IMR-90 (cell line): ENCODE measurements around the gene ARHGAP8. TPM values are rescaled to one million over a fixed set of nuclear protein-coding genes. Genes with fewer than 3 reads are reported as not detected.
A peak's percentile ranks its signal among the peaks of the same experiment; 100 is the strongest.

ENCODE experiments used
- ATAC-seq: fragments of 200-7000 bp; cut with Tn5 transposase; 2 replicates; pipeline ENCODE4 v1.9.1; 2020; ENCODE audit warnings: low read depth, mild to moderate bottlenecking, moderate library complexity
- BruUV-seq: library from RNA; stranded (reverse); fragments of 400-500 nt; replicated peaks from 2 replicates; lab custom pipeline; 2021; lab: Mats Ljungman, UMichigan
- CTCF ChIA-PET: fragments of 300-600 bp; formaldehyde crosslinking; extraction: SDS; loops from one replicate; lab custom pipeline; 2021; ENCODE audit warnings: antibody characterized with exemption; lab: Yijun Ruan, JAX
- POLR2A ChIA-PET: fragments of 300-600 bp; sonication (Branson Sonifier 250); formaldehyde crosslinking; loops from one replicate; lab custom pipeline; 2022; ENCODE audit warnings: antibody characterized with exemption; ENCODE audit not compliant: unreplicated experiment; lab: Charles Lee
- DNase-seq: peaks from one replicate; pipeline ENCODE4 v3.0.0; 2013
- H2AFZ ChIP-seq: replicated peaks from 2 replicates; pipeline ENCODE3; 2013; ENCODE audit warnings: low read length, mild to moderate bottlenecking; ENCODE audit not compliant: poor library complexity
- H2AK5ac ChIP-seq: 2 replicates; pipeline ENCODE4 v1.6.1; 2013; ENCODE audit warnings: low read depth, low read length, inconsistent platforms
- H2AK9ac ChIP-seq: replicated peaks from 2 replicates; pipeline ENCODE3; 2013; ENCODE audit warnings: mild to moderate bottlenecking, low read depth, low read length, moderate library complexity; ENCODE audit not compliant: poor library complexity
- H2BK120ac ChIP-seq: 2 replicates; pipeline ENCODE4 v1.6.1; 2013; ENCODE audit warnings: low read depth, low read length, inconsistent platforms
- H2BK15ac ChIP-seq: 3 replicates; pipeline ENCODE4 v1.6.1; 2013; ENCODE audit warnings: low read depth, low read length, inconsistent platforms
- H2BK20ac ChIP-seq: 2 replicates; pipeline ENCODE4 v1.6.1; 2013; ENCODE audit warnings: low read depth, mild to moderate bottlenecking, inconsistent platforms, low read length, moderate library complexity
- H2BK5ac ChIP-seq: 2 replicates; pipeline ENCODE4 v1.6.1; 2013; ENCODE audit warnings: mild to moderate bottlenecking, low read depth, low read length, inconsistent platforms; ENCODE audit not compliant: poor library complexity, severe bottlenecking
- H3K14ac ChIP-seq: replicated peaks from 2 replicates; pipeline ENCODE4 v1.6.1; 2013; ENCODE audit warnings: low read depth, low read length, inconsistent platforms
- H3K18ac ChIP-seq: 2 replicates; pipeline ENCODE4 v1.6.1; 2013; ENCODE audit warnings: low read depth, low read length, control low read depth
- H3K23ac ChIP-seq: 2 replicates; pipeline ENCODE4 v1.6.1; 2013; ENCODE audit warnings: low read depth, low read length, inconsistent platforms
- H3K27ac ChIP-seq: 2 replicates; pipeline ENCODE4 v1.5.1; 2013; ENCODE audit warnings: mild to moderate bottlenecking, control low read depth, low read length; ENCODE audit not compliant: insufficient read depth
- H3K27me3 ChIP-seq: 2 replicates; pipeline ENCODE4 v1.6.1; 2013; ENCODE audit warnings: low read length; ENCODE audit not compliant: control insufficient read depth, insufficient read depth
- H3K36me3 ChIP-seq: 2 replicates; pipeline ENCODE4 v1.6.1; 2013; ENCODE audit warnings: low read length, mixed read lengths; ENCODE audit not compliant: control insufficient read depth, insufficient read depth
- H3K4ac ChIP-seq: 2 replicates; pipeline ENCODE4 v1.6.1; 2013; ENCODE audit warnings: low read depth, low read length, inconsistent platforms
- H3K4me1 ChIP-seq: 2 replicates; pipeline ENCODE4 v1.6.1; 2013; ENCODE audit warnings: low read length, mixed read lengths; ENCODE audit not compliant: control insufficient read depth, insufficient read depth
- H3K4me2 ChIP-seq: 2 replicates; pipeline ENCODE4 v1.6.1; 2013; ENCODE audit warnings: low read depth, mild to moderate bottlenecking, control low read depth, low read length, moderate library complexity
- H3K4me3 ChIP-seq: 2 replicates; pipeline ENCODE4 v1.5.1; 2013; ENCODE audit warnings: low read depth, mild to moderate bottlenecking, control low read depth, low read length, moderate library complexity; ENCODE audit not compliant: insufficient read depth
- H3K56ac ChIP-seq: 2 replicates; pipeline ENCODE4 v1.6.1; 2013; ENCODE audit warnings: low read length, inconsistent platforms; ENCODE audit not compliant: insufficient read depth; ENCODE audit errors: extremely low read depth
- H3K79me1 ChIP-seq, 2 experiments: 2 replicates each; pipeline ENCODE4 v1.6.1; 2013; ENCODE audit warnings: low read length in 2 of 2, inconsistent platforms in 1 of 2, low read depth in 1 of 2
- H3K9ac ChIP-seq: 2 replicates; pipeline ENCODE4 v1.6.1; 2013; ENCODE audit warnings: low read depth, low read length, control low read depth
- H3K9me1 ChIP-seq: 2 replicates; pipeline ENCODE4 v1.6.1; 2013; ENCODE audit warnings: low read length, inconsistent platforms; ENCODE audit not compliant: insufficient read depth
- H3K9me3 ChIP-seq: 2 replicates; pipeline ENCODE4 v1.6.1; 2013; ENCODE audit warnings: low read length; ENCODE audit not compliant: control insufficient read depth, insufficient read depth
- H4K20me1 ChIP-seq: 2 replicates; pipeline ENCODE4 v1.6.1; 2013; ENCODE audit warnings: low read length, inconsistent platforms; ENCODE audit not compliant: insufficient read depth
- H4K5ac ChIP-seq: 2 replicates; pipeline ENCODE4 v1.6.1; 2013; ENCODE audit warnings: mild to moderate bottlenecking, low read depth, low read length, control low read depth
- H4K8ac ChIP-seq, 2 experiments: 2 replicates each; pipeline ENCODE4 v1.6.1; 2013; ENCODE audit warnings: low read depth in 2 of 2, low read length in 2 of 2, control low read depth in 1 of 2, inconsistent platforms in 1 of 2
- H4K91ac ChIP-seq: 2 replicates; pipeline ENCODE4 v1.6.1; 2013; ENCODE audit warnings: low read depth, low read length, inconsistent platforms; ENCODE audit not compliant: insufficient read depth
- USF2 ChIP-seq: fragments of 150-350 bp; IDR thresholded peaks from 2 replicates; pipeline ENCODE4 v1.6.1; 2017; ENCODE audit warnings: mild to moderate bottlenecking, antibody characterized with exemption, low read length, low read depth
- WGBS, 2 experiments: methylation state at CpG; one replicate each; pipeline versions ENCODE4 v1.1.5 to v1.1.7; 2013; ENCODE audit warnings: missing lambda C conversion rate in 2 of 2; ENCODE audit not compliant: insufficient read length in 1 of 2; ENCODE audit errors: extremely low coverage in 2 of 2; 5-methylcytosine and 5-hydroxymethylcytosine counted together
- dilution Hi-C: fragments of 300-500 bp; cut with HindIII; formaldehyde crosslinking; loops from one replicate; pipeline ENCODE4 v1.14.3; 2018; ENCODE audit warnings: low sequenced_read_pairs; ENCODE audit not compliant: unreplicated experiment
- in situ Hi-C: fragments of 300-500 bp; cut with MboI; formaldehyde crosslinking; loops from 3 replicates; pipeline ENCODE4 v1.14.3; 2019; ENCODE audit warnings: low sequenced_read_pairs, inconsistent platforms, mixed read lengths
- intact Hi-C: fragments of 100-400 bp; cut with micrococcal nuclease; formaldehyde crosslinking; loops from 2 replicates; pipeline ENCODE4 v1.10.0; 2022
- polyA plus RNA-seq, 3 experiments: library from polyadenylated mRNA; depleted of rRNA; stranded (reverse); fragments of >200 nt; gene quantifications; 2 replicates each; pipeline ENCODE4 v1.2.3, GENCODE V29; 2012; ENCODE audit warnings: low replicate concordance in 1 of 3
- total RNA-seq: library from RNA; depleted of rRNA; stranded (reverse); fragments of >200 nt; gene quantifications from 2 replicates; pipeline ENCODE4 v1.2.3, GENCODE V29; 2012

The ARHGAP8 gene
- total and polyA plus RNA-seq, 2 of the 4 experiments (the other 2 are of a cell fraction) = 0.18 to 0.21 TPM

- no TSS peak for BruUV-seq
These were observed 119.4 kb downstream of the ARHGAP8 start for GRCh38 chr22:44871782-44872181.

More at GRCh38 chr22:44871782-44872181, 119.4 kb downstream of the ARHGAP8 start:
- Histone ChIP-seq H4K8ac (no peak overlapping the region), H3K79me1 (no peaks in the 10 kb centered on the region), H4K91ac (no peak overlapping the region), H3K4ac (no peak overlapping the region), H3K18ac (no peak overlapping the region), H2BK120ac (no peak overlapping the region), H2BK5ac (no peak overlapping the region), H3K9me3 (peaks cover 5% of the 10 kb centered on the region), H3K4me1 (no peaks in the 10 kb centered on the region), H4K20me1 (no peaks in the 10 kb centered on the region), H3K4me2 (no peak overlapping the region), H3K27ac (no peak overlapping the region), H3K36me3 (no peaks in the 10 kb centered on the region), H3K56ac (no peak overlapping the region), H3K14ac (no peak overlapping the region), H3K9me1 (no peaks in the 10 kb centered on the region), H3K23ac (no peak overlapping the region), H2AK9ac (peak overlapping the region; percentile 16), H3K9ac (no peak overlapping the region), H3K27me3 (no peaks in the 10 kb centered on the region), H2AK5ac (no peak overlapping the region), H2BK15ac (no peak overlapping the region), H2BK20ac (no peak overlapping the region), H2AFZ (no peak overlapping the region), H4K5ac (no peak overlapping the region), H3K4me3 (no peak overlapping the region)
- ATAC-seq (no peak), DNase-seq (no peak)
- in situ Hi-C loops = no loop called here
- CTCF ChIA-PET = no interaction called here
- POLR2A ChIA-PET = no interaction called here
- 100% methylated on average over 1 of the region's 3 CpGs; no CpG with 5 or more reads in 1 of the 2 experiments for WGBS, 2 experiments
- dilution Hi-C loops = no loop called here
- no peak for TF ChIP-seq USF2
- intact Hi-C loops = no loop called here
